Brain microvascular endothelial cell (primary cell): ENCODE results near the gene ZNF638.

Source experiments
- DNase-seq: peaks from one replicate; pipeline ENCODE4 v3.0.0-alpha.2; 2020
- H3K27ac ChIP-seq: fragments of 250-450 bp; sonication (Bioruptor Pico); 2 replicates; pipeline ENCODE4 v1.5.1; 2020; ENCODE audit warnings: mild to moderate bottlenecking, moderate library complexity
- H3K27me3 ChIP-seq: fragments of 250-450 bp; sonication (Bioruptor Pico); replicated peaks from 2 replicates; pipeline ENCODE4 v1.5.1; 2020; ENCODE audit warnings: mild to moderate bottlenecking
- H3K36me3 ChIP-seq: fragments of 250-450 bp; sonication (Bioruptor Pico); replicated peaks from 2 replicates; pipeline ENCODE4 v1.5.1; 2020; ENCODE audit warnings: mild to moderate bottlenecking
- H3K4me3 ChIP-seq: 2 replicates; pipeline ENCODE4 v1.5.1; 2011; ENCODE audit warnings: low read depth, mild to moderate bottlenecking, control low read depth, low read length, moderate library complexity
- in situ Hi-C: cut with HindIII; loops from 2 replicates; pipeline ENCODE4 v1.10.0; 2017; ENCODE audit warnings: low sequenced_read_pairs, low pct_ligation_motif_present
- TF ChIP-seq, protein P1 (sequence below): IDR thresholded peaks from 2 replicates; pipeline ENCODE4 v1.5.1; 2011; ENCODE audit warnings: low read depth, mild to moderate bottlenecking, moderate library complexity, low read length, control low read depth, inconsistent platforms; ENCODE audit errors: missing control alignments

Gene ZNF638

DNA sequence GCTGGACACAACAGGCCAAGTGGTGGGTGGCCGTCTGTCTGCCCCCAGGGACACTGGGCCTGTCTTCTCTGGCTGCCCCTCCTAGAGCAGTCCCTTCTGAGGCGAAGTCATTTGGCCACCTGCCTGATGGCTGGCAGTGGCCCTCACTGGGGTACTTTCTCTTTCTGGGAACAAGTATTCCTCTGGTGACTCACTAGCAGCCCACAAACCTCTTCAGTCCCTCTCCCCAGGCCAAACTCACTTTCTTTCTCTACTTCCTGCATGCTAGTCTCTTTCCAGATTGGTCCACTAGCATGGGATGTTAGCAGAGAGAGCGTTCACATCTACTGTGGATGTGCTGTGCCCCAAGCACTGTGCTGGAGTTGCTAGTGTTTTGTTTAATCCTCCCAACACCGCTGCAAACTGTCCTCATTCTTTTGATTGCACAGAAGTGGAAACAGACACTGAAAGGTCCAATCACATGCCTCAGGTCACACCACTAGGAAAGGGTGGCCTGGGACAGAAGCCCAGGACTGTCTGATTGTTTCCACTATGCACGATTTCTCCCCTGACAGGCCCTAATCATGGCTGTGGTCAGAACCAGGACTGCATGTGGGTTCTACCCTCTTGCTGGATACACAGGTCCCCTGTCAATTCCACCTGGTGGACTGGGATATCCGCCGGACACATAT lies 127.0 kb downstream of the ZNF638 start:
- TF ChIP-seq, protein P1, sequence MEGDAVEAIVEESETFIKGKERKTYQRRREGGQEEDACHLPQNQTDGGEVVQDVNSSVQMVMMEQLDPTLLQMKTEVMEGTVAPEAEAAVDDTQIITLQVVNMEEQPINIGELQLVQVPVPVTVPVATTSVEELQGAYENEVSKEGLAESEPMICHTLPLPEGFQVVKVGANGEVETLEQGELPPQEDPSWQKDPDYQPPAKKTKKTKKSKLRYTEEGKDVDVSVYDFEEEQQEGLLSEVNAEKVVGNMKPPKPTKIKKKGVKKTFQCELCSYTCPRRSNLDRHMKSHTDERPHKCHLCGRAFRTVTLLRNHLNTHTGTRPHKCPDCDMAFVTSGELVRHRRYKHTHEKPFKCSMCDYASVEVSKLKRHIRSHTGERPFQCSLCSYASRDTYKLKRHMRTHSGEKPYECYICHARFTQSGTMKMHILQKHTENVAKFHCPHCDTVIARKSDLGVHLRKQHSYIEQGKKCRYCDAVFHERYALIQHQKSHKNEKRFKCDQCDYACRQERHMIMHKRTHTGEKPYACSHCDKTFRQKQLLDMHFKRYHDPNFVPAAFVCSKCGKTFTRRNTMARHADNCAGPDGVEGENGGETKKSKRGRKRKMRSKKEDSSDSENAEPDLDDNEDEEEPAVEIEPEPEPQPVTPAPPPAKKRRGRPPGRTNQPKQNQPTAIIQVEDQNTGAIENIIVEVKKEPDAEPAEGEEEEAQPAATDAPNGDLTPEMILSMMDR: no peak
- DNase-seq: peak; percentile 58
- H3K36me3 ChIP-seq: no peaks in the 10 kb centered on the region
- H3K27me3 ChIP-seq: no peaks in the 10 kb centered on the region
- no peak overlapping the region for H3K4me3 ChIP-seq
- H3K27ac ChIP-seq: peak overlapping the region; percentile 29
- in situ Hi-C loops: no loop called here

DNA sequence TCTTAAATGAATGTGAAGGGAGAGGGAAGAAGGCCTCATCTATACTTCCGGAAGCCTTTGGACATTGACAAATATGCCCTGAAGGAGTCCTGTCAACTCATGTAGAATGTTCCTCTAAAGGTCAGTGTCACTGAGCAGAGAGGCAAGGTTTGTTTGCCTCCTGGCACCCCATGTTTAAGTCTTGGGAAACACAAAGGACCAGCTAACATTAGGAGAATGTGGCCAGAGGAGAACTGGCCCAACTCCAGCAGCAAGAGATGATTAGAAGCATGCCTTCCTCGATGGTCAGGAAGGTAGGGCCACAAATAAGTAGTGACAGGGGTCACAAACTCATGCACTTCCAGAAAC lies 127.5 kb downstream of the ZNF638 start:
- TF ChIP-seq, protein P1: no peak
- no peak for DNase-seq
- Histone ChIP-seq H3K27ac (peak overlapping the region; percentile 29), H3K27me3 (no peaks in the 10 kb centered on the region), H3K36me3 (no peaks in the 10 kb centered on the region), H3K4me3 (no peak overlapping the region)
- in situ Hi-C loops: no loop called here

DNA sequence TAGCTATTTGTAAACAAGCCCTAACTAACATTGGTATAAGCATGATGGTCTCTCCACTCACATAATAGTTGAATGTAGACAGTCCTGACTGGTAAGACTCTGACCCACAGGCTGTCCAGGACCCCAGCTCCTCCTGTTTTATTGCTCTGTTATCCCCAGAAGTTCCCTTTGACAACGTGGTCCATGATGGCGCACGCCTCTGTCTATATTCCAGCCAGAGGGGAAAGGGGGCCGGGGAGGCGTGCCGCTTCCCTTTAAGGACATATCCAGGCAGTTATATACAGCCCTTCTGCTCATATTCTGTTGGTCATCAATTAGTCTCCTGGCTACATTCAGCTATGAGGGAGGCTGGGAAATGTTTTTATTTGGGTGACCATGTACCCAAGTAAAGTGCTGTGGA lies 128.5 kb downstream of the ZNF638 start:
- H3K36me3 ChIP-seq: no peaks in the 10 kb centered on the region
- TF ChIP-seq, protein P1: no peak
- H3K27me3 ChIP-seq: no peaks in the 10 kb centered on the region
- H3K4me3 ChIP-seq: no peak overlapping the region
- in situ Hi-C loops: no loop called here
- no peak overlapping the region for H3K27ac ChIP-seq
- DNase-seq: no peak

DNA sequence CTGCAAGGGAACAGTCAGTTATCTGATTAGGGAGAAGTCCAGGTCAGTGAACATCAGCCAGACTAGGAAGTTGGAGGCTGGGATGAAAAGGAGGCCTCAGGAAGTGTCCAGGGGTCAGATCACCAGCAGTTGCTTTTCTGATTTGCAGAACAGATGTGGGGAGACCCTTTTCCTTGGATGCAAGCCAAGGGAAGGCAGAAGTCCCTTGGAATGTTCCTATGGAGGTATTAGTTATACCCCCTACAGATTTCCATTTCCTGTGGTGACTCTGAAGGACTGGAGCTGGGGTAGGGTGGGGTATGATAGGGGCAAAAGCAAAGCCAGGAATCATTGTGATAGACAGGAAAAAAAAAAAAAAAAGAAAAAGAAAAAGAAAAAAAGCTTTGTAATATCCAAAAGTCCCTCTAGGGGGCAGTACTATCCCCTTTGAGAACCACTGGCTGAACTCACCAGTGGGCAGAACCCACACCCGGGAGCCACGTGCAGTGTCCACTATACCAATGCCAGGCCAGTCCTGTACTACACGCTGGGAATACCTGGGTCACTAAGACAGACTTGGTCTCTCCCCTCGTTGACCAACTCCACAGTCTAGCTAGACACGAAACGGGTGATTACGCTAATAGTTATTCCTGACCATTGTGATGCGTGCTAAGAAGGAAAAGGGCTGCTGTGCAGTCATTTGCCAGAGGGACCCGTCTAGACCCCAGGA lies 129.2 kb downstream of the ZNF638 start:
- TF ChIP-seq, protein P1: peak; percentile 75
- Histone ChIP-seq H3K36me3 (no peaks in the 10 kb centered on the region), H3K27ac (no peak overlapping the region), H3K27me3 (no peaks in the 10 kb centered on the region), H3K4me3 (no peak overlapping the region)
- in situ Hi-C loops: no loop called here
- no peak for DNase-seq

DNA sequence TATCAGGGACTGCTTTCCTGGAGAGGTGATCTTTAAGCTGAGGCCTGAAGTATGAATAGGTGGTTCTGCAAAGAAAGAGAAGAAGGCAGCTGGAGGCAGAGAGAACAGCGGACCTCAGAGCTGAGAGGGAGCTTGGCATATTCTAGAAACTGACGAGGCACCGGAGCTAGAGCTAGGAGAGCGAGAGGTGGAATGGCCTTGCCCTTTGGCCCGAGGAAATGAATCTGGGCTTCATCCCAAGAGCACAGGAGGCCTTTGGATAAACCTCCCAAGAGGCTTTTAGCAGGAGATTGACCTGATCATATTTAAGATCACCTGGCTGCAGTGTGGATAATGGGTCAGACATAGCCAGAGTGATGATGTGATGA lies 129.7 kb downstream of the ZNF638 start:
- Histone ChIP-seq H3K27me3 (no peaks in the 10 kb centered on the region), H3K36me3 (no peaks in the 10 kb centered on the region), H3K4me3 (no peak overlapping the region), H3K27ac (no peak overlapping the region)
- DNase-seq: no peak
- in situ Hi-C loops: no loop called here
- TF ChIP-seq, protein P1: no peak
